ENCODE data around the gene CNTROB.

- TF ChIP-seq GATA2 (IDR thresholded peaks at IDR 0.05; ENCODE audit: low read depth, low read length) (no peak), GATA3 (IDR thresholded peaks at IDR 0.05; ENCODE audit: low read depth, low read length) (no peak)
These were observed 40.3 kb downstream of the CNTROB start for GRCh38 chr17:7972131-7972785.

Data from SH-SY5Y (cell line).